GM12873 (cell line): ENCODE measurements around the gene PSMD5.
A peak's percentile ranks its signal among the peaks of the same experiment; 100 is the strongest.

Experiments used
- TF ChIP-seq, protein P1 (sequence below): IDR thresholded peaks from 2 replicates; pipeline ENCODE4 v1.5.1; 2012; ENCODE audit warnings: low read depth, mild to moderate bottlenecking, moderate library complexity, low read length, control low read depth; ENCODE audit not compliant: insufficient read depth; ENCODE audit errors: missing control alignments

PSMD5 gene

DNA sequence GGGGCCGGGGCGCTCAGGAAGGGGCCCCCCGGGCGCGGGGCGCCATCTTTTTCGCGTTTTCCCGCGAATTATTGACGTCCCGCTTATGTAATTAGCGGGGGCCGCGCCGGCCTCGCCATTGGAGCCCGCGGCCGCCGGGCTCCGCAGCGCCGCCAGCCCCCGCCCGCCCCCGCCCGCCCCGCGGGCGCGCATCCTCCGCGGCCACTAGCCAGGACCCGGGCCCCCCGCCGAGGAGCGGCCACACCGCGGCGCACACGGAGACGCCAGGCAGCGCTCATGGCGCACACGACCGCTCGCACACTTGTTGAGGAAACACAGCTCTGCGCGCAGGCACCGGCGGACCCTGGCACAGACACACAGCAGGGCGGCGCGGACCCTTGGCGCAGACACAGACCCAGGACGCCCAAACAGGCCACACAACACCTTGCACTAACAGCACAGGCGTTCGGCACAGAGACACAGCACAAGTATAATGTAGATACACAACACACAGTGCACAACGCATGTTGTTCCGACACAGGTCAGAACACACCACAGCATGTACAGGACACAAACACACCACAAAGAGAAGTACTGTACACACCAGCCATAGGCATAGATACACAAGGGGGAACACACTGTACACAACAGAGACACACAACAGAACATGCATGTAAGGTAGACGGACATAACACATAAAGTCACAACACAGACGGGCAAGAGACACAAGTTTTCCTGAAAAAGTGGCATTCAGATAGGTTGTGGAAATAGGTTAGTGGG, 34.7 kb upstream of the PSMD5 start:
- TF ChIP-seq, protein P1, sequence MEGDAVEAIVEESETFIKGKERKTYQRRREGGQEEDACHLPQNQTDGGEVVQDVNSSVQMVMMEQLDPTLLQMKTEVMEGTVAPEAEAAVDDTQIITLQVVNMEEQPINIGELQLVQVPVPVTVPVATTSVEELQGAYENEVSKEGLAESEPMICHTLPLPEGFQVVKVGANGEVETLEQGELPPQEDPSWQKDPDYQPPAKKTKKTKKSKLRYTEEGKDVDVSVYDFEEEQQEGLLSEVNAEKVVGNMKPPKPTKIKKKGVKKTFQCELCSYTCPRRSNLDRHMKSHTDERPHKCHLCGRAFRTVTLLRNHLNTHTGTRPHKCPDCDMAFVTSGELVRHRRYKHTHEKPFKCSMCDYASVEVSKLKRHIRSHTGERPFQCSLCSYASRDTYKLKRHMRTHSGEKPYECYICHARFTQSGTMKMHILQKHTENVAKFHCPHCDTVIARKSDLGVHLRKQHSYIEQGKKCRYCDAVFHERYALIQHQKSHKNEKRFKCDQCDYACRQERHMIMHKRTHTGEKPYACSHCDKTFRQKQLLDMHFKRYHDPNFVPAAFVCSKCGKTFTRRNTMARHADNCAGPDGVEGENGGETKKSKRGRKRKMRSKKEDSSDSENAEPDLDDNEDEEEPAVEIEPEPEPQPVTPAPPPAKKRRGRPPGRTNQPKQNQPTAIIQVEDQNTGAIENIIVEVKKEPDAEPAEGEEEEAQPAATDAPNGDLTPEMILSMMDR: peak; percentile 20

DNA sequence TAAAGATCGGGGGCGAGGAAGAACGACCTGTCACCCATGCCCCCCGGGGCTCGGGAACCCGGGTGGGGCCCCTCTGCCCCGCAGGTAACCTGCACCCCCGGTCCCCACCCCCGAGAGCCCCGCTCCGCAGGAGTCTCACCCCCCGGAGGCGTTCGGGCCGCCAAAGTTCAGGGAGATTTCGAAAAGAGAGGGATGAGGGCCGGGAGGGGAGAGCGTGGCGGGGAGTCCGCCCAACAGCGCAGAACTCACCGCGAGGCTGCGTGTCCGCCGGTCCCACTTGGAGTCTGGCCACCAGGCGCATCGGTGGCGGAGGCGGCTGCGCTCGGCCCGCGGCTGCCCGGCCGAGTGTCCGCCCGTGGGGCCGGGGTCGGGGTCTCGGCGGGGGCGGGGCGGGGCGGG, 34.1 kb upstream of the PSMD5 start, which contains the start of gene PHF19:
Gene PHF19, minus strand, starts transcription at position 347 of the 399 bp plus-strand sequence. CDS start 2,447 bp downstream, outside the sequence.
- TF ChIP-seq, protein P1: peak; percentile 7

DNA sequence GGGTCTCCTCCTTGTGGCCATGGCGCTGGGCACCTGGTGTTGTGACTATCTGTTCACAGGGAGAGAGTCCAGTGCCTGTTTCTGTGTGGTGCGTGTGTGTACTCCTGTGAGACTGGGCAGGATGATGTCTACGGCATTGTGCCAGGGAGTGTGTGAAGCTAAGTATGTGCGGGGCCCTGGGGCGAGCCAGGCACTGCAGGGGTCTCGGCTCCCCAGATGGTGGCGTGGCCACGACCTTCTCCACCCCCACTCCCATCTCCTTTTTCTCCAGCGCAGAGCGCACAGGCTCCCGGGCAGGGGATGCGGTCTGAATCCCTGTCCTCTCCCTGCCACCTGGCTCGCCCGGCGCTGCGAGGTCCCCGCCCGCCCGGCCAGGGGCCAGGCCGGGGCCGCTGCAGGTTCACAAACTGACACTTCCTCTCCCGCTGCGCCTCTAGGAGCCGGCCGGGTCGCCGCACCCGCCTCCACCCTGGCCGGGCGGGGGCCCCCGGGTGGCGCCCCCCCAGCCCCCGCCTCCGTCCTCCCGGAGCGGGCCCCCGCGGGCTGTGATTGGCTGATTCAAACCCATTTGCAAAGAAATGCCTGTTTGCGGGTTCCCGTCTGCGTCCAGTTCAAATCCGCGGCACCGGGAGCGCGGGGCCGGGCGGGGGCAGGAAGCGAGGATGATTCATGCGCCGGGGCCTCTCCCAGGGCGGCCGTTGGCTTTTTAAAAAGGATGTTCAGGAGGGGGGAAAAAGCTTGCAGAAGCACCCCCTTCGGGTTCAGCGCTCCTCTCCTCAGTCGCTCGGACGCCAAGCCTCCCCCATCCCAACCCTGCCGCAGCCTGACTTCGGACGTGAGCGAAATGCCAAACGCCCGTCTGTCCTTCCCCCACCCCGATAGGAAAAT, 33.5 kb upstream of the PSMD5 start:
- TF ChIP-seq, protein P1: peak; percentile 21

DNA sequence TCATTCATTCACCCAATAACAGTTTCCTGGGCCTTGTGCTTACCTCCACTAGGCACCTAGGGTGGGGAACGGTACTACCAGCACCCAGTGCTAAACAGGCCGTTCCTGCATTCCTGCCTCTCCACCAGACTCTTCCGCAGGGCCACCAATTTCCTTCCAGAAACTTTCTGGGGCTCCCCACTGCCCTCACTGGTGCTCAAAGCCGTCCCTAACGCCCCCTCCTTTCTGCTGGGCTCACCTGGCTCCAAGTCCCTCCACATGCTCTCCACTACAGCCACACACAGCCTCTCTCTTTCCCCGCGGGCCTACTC, 32.9 kb upstream of the PSMD5 start:
- TF ChIP-seq, protein P1: no peak

DNA sequence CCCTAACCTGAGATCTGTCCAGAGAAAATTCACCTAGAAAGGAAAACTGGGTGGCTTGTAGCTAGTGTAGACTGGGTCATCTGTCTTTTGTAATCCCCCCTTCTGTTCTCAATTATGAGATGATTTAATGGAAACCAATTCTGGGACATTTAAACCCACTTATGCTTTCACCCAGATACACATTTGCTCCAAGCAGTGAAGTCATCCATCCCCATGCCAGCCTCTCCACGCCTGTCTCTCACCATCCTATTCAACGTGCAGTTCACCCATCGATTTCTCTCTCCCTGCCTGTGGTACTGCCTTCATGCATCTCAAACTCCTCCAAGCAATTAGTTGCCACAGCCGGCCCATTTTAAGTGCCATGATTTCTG, 32.5 kb upstream of the PSMD5 start:
- TF ChIP-seq, protein P1: no peak

DNA sequence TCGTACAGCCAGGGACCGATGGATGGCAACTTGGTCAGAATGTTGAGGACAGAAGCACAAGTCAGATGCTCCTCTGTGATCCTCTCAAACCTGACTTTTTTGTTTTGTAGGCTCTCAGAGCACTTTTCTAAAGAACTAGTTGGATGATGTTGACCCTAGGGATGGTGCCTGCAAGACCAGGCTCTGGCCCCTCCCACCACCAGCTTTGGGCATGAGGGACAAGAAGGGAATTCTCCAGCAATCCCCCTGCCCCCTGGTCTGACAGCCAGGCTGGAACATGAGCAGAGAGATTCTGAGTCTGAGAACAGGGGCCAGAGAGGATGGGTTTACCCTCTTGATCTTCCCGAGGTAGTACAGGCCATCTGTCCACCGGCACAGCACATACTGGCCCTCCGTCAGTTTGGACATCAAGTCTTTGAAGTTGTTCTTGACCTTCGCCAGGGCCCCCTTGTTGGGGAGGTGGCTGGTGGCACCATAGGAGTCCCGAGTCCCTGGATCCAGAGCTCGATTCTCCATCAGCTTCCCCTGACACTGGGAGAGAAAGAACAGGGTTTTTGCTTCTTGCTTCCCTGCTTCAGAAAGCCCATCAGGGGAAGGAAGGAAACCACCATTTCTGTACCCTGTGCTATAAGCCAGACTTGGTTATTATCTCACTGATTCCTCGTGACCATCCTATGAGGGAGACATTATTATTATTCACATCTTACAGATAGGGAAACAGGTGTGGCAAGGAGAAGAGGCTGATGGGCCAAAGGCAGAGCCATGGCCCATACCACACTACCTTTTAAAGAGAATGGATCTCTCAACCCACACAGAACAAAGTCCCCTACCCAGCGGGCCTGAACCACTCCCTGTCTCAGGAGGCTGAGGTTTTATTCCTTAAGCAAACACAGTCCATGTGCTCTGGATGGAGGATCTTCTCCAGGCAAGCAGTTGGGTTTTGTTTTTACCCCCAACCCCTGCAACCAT, 31.8 kb upstream of the PSMD5 start:
- TF ChIP-seq, protein P1: no peak
